NCI-H82 (cell line): ENCODE data around the gene CTNNBL1.
"Not testable (repeated sequence)": the region's sequence is repeated elsewhere in the genome, so short reads cannot be mapped to it uniquely, and the experiment has no call there.

ENCODE experiments used
- DNase-seq: peaks from one replicate; lab custom pipeline; 2025; lab: John Stamatoyannopoulos, UW

Gene CTNNBL1

GRCh38 chr20:37693635-37694626, at the start of gene CTNNBL1:
Gene CTNNBL1 (plus strand): TSS chr20:37694030. CDS start chr20:37694123, 93 bp downstream.
- peak; percentile 99 for DNase-seq

- DNase-seq: no peak
These were observed 49.2 kb upstream of the CTNNBL1 start for GRCh38 chr20:37644605-37645004.

GRCh38 chr20:37647946-37648345, 45.9 kb upstream of the CTNNBL1 start:
- no peak for DNase-seq

GRCh38 chr20:37649017-37649416, 44.8 kb upstream of the CTNNBL1 start:
- no peak for DNase-seq

- no peak for DNase-seq
These were observed 44.0 kb upstream of the CTNNBL1 start for GRCh38 chr20:37649676-37650370.

GRCh38 chr20:37650661-37651060, 43.2 kb upstream of the CTNNBL1 start:
- peak; percentile 48 for DNase-seq

GRCh38 chr20:37651932-37652331, 41.9 kb upstream of the CTNNBL1 start:
- DNase-seq: peak; percentile 59

GRCh38 chr20:37656945-37657344, 36.9 kb upstream of the CTNNBL1 start:
- DNase-seq: no peak

- DNase-seq: no peak
These were observed 35.7 kb upstream of the CTNNBL1 start for GRCh38 chr20:37657924-37658804.

GRCh38 chr20:37661519-37661918, 32.3 kb upstream of the CTNNBL1 start:
- DNase-seq: no peak

- no peak for DNase-seq
These were observed 31.5 kb upstream of the CTNNBL1 start for GRCh38 chr20:37662308-37662707.

GRCh38 chr20:37664595-37664994, 29.2 kb upstream of the CTNNBL1 start:
- not testable (repeated sequence) for DNase-seq

- DNase-seq: no peak
These were observed 25.7 kb upstream of the CTNNBL1 start for GRCh38 chr20:37668166-37668565.

- peak; percentile 65 for DNase-seq
These were observed 24.6 kb upstream of the CTNNBL1 start for GRCh38 chr20:37669062-37669772.

- peak; percentile 78 for DNase-seq
These were observed 24.0 kb upstream of the CTNNBL1 start for GRCh38 chr20:37669773-37670236.

- peak; percentile 90 for DNase-seq
These were observed 23.5 kb upstream of the CTNNBL1 start for GRCh38 chr20:37670351-37670791.

GRCh38 chr20:37672143-37672542, 21.7 kb upstream of the CTNNBL1 start:
- DNase-seq: no peak

- DNase-seq: peak; percentile 85
These were observed 20.4 kb upstream of the CTNNBL1 start for GRCh38 chr20:37673444-37673843.

GRCh38 chr20:37676440-37676839, 17.4 kb upstream of the CTNNBL1 start:
- DNase-seq: no peak

GRCh38 chr20:37677969-37678861, 15.6 kb upstream of the CTNNBL1 start:
- DNase-seq: no peak
